CD4-positive, alpha-beta T cell treated with Interleukin-6 for 4 hours (primary cell): ENCODE data around the gene COL23A1.
"Not testable (repeated sequence)": the region's sequence is repeated elsewhere in the genome, so short reads cannot be mapped to it uniquely, and the experiment has no call there.

Experiments
- DNase-seq: peaks from one replicate; pipeline ENCODE4 v3.0.0-alpha.2; 2020; ENCODE audit warnings: mixed read lengths

Gene COL23A1

GRCh38 chr5:178314961-178315820 lies 275.0 kb downstream of the COL23A1 start:
- DNase-seq, result no peak

- no peak for DNase-seq
Observed at GRCh38 chr5:178314061-178314660, 276.0 kb downstream of the COL23A1 start.

- no peak for DNase-seq
Observed at GRCh38 chr5:178313316-178313715, 276.9 kb downstream of the COL23A1 start.

- DNase-seq, result no peak
Observed at GRCh38 chr5:178312880-178313282, 277.3 kb downstream of the COL23A1 start.

GRCh38 chr5:178310130-178310865 lies 279.9 kb downstream of the COL23A1 start:
- DNase-seq, result no peak

- no peak for DNase-seq
Observed at GRCh38 chr5:178309271-178310013, 280.8 kb downstream of the COL23A1 start.

- no peak for DNase-seq
Observed at GRCh38 chr5:178308541-178309092, 281.6 kb downstream of the COL23A1 start.

GRCh38 chr5:178307267-178308045 lies 282.7 kb downstream of the COL23A1 start:
- DNase-seq, result no peak

- no peak for DNase-seq
Observed at GRCh38 chr5:178306430-178307225, 283.6 kb downstream of the COL23A1 start.

GRCh38 chr5:178305801-178306200 lies 284.4 kb downstream of the COL23A1 start:
- no peak for DNase-seq

GRCh38 chr5:178304761-178305645 lies 285.2 kb downstream of the COL23A1 start:
- DNase-seq, result no peak

- no peak for DNase-seq
Observed at GRCh38 chr5:178304016-178304415, 286.2 kb downstream of the COL23A1 start.

- not testable (repeated sequence) for DNase-seq
Observed at GRCh38 chr5:178302321-178302720, 287.9 kb downstream of the COL23A1 start.

GRCh38 chr5:178301641-178302040 lies 288.6 kb downstream of the COL23A1 start:
- DNase-seq, result no peak

- no peak for DNase-seq
Observed at GRCh38 chr5:178298283-178298807, 291.8 kb downstream of the COL23A1 start.

GRCh38 chr5:178297751-178298150 lies 292.4 kb downstream of the COL23A1 start:
- no peak for DNase-seq

- no peak for DNase-seq
Observed at GRCh38 chr5:178296066-178296465, 294.1 kb downstream of the COL23A1 start.

GRCh38 chr5:178295589-178295988 lies 294.6 kb downstream of the COL23A1 start:
- no peak for DNase-seq

GRCh38 chr5:178293815-178294214 lies 296.4 kb downstream of the COL23A1 start:
- no peak for DNase-seq

- DNase-seq, result no peak
Observed at GRCh38 chr5:178293400-178293799, 296.8 kb downstream of the COL23A1 start.
